Mononuclear cell (primary cell): Measurements from ENCODE around the gene CMTM8. TPM values are rescaled to one million over a fixed set of nuclear protein-coding genes. Genes with fewer than 3 reads are reported as not detected.
"Not testable (repeated sequence)": the region's sequence is repeated elsewhere in the genome, so short reads cannot be mapped to it uniquely, and the experiment has no call there.

Experiments
- H3K27me3 ChIP-seq: 2 replicates; pipeline ENCODE4 v1.6.0; 2011; ENCODE audit warnings: low read length, control low read depth; ENCODE audit not compliant: insufficient read depth
- H3K4me1 ChIP-seq: 2 replicates; pipeline ENCODE4 v1.5.1; 2011; ENCODE audit warnings: mild to moderate bottlenecking, low read length, control low read depth; ENCODE audit not compliant: insufficient read depth
- H3K4me3 ChIP-seq: 2 replicates; pipeline ENCODE4 v1.5.1; 2011; ENCODE audit warnings: mild to moderate bottlenecking, low read length, moderate library complexity
- H3K9me3 ChIP-seq: 2 replicates; pipeline ENCODE4 v1.5.1; 2011; ENCODE audit warnings: low read depth, mild to moderate bottlenecking, control low read depth, low read length
- total RNA-seq: library from RNA; depleted of rRNA; stranded (reverse); fragments of >200 nt; gene quantifications from one replicate; pipeline ENCODE4 v1.2.3, GENCODE V29; 2012

CMTM8 gene
- total RNA-seq, 1 donor = 2.9 TPM

GRCh38 chr3:32376115-32376514 is 137.6 kb downstream of the CMTM8 start:
- Histone ChIP-seq H3K4me3 (no peak overlapping the region), H3K27me3 (no peaks in the 10 kb centered on the region), H3K9me3 (no peaks in the 10 kb centered on the region), H3K4me1 (peaks cover 8% of the 10 kb centered on the region)

- Histone ChIP-seq H3K4me1 (peaks cover 12% of the 10 kb centered on the region), H3K27me3 (no peaks in the 10 kb centered on the region), H3K9me3 (no peaks in the 10 kb centered on the region), H3K4me3 (no peak overlapping the region)
Measured at GRCh38 chr3:32379831-32380500, 141.5 kb downstream of the CMTM8 start.

GRCh38 chr3:32381922-32382321 is 143.4 kb downstream of the CMTM8 start:
- Histone ChIP-seq H3K9me3 (no peaks in the 10 kb centered on the region), H3K27me3 (no peaks in the 10 kb centered on the region), H3K4me1 (peaks cover 15% of the 10 kb centered on the region), H3K4me3 (no peak overlapping the region)

- Histone ChIP-seq H3K27me3 (no peaks in the 10 kb centered on the region), H3K4me3 (no peak overlapping the region), H3K9me3 (no peaks in the 10 kb centered on the region), H3K4me1 (peaks cover 15% of the 10 kb centered on the region)
Measured at GRCh38 chr3:32383136-32383711, 144.7 kb downstream of the CMTM8 start.

GRCh38 chr3:32384938-32385337 is 146.5 kb downstream of the CMTM8 start:
- H3K4me1 ChIP-seq = peaks cover 15% of the 10 kb centered on the region
- no peaks in the 10 kb centered on the region for H3K9me3 ChIP-seq
- H3K4me3 ChIP-seq = no peak overlapping the region
- no peaks in the 10 kb centered on the region for H3K27me3 ChIP-seq

GRCh38 chr3:32387512-32387911 is 149.0 kb downstream of the CMTM8 start:
- no peaks in the 10 kb centered on the region for H3K27me3 ChIP-seq
- H3K4me3 ChIP-seq = no peak overlapping the region
- H3K4me1 ChIP-seq = peaks cover 27% of the 10 kb centered on the region
- H3K9me3 ChIP-seq = no peaks in the 10 kb centered on the region

GRCh38 chr3:32389577-32389976 is 151.1 kb downstream of the CMTM8 start:
- not testable (repeated sequence) for H3K9me3 ChIP-seq, H3K4me3 ChIP-seq, H3K27me3 ChIP-seq
- H3K4me1 ChIP-seq = peaks cover 44% of the 10 kb centered on the region

- no peaks in the 10 kb centered on the region for H3K9me3 ChIP-seq
- H3K4me3 ChIP-seq = peak within 1 kb of the TSS; percentile 86
- H3K4me1 ChIP-seq = peaks cover 45% of the 10 kb centered on the region
- no peaks in the 10 kb centered on the region for H3K27me3 ChIP-seq
Measured at GRCh38 chr3:32391643-32392535, 153.4 kb downstream of the CMTM8 start, which contains the start of gene CMTM7. TSS of gene CMTM7 (plus strand) at chr3:32391853. CDS start at chr3:32391907, 54 bp downstream.

GRCh38 chr3:32392536-32393302 is 154.2 kb downstream of the CMTM8 start:
- Histone ChIP-seq H3K4me1 (peaks cover 50% of the 10 kb centered on the region), H3K27me3 (no peaks in the 10 kb centered on the region), H3K9me3 (no peaks in the 10 kb centered on the region), H3K4me3 (peak overlapping the region; percentile 86)

- no peak overlapping the region for H3K4me3 ChIP-seq
- no peaks in the 10 kb centered on the region for H3K27me3 ChIP-seq
- peaks cover 77% of the 10 kb centered on the region for H3K4me1 ChIP-seq
- H3K9me3 ChIP-seq = no peaks in the 10 kb centered on the region
Measured at GRCh38 chr3:32395496-32395895, 157.0 kb downstream of the CMTM8 start.

GRCh38 chr3:32397941-32398340 is 159.5 kb downstream of the CMTM8 start:
- H3K4me3 ChIP-seq = no peak overlapping the region
- H3K4me1 ChIP-seq = peaks cover 86% of the 10 kb centered on the region
- H3K27me3 ChIP-seq = no peaks in the 10 kb centered on the region
- H3K9me3 ChIP-seq = no peaks in the 10 kb centered on the region

GRCh38 chr3:32398531-32398930 is 160.1 kb downstream of the CMTM8 start:
- Histone ChIP-seq H3K4me1 (peaks cover 86% of the 10 kb centered on the region), H3K9me3 (no peaks in the 10 kb centered on the region), H3K4me3 (no peak overlapping the region), H3K27me3 (no peaks in the 10 kb centered on the region)

GRCh38 chr3:32399030-32399620 is 160.6 kb downstream of the CMTM8 start:
- Histone ChIP-seq H3K4me1 (peaks cover 86% of the 10 kb centered on the region), H3K4me3 (no peak overlapping the region), H3K9me3 (no peaks in the 10 kb centered on the region), H3K27me3 (no peaks in the 10 kb centered on the region)

GRCh38 chr3:32401126-32401525 is 162.6 kb downstream of the CMTM8 start:
- Histone ChIP-seq H3K9me3 (no peaks in the 10 kb centered on the region), H3K4me3 (peak overlapping the region; percentile 54), H3K4me1 (peaks cover 95% of the 10 kb centered on the region), H3K27me3 (no peaks in the 10 kb centered on the region)
